AG10803 (cell line): ENCODE results near the gene ADCY5.

Source experiments
- DNase-seq: peaks from one replicate; pipeline ENCODE4 v3.0.0; 2010; ENCODE audit warnings: low read depth
- H3K4me3 ChIP-seq: 2 replicates; pipeline ENCODE4 v1.5.1; 2011; ENCODE audit warnings: mild to moderate bottlenecking, low read length, control low read depth
- TF ChIP-seq, protein P1 (sequence below): conservative IDR thresholded peaks from 2 replicates; pipeline ENCODE4 v1.5.1; 2011; ENCODE audit warnings: mild to moderate bottlenecking, low read length, control low read depth, inconsistent platforms

ADCY5 gene

DNA sequence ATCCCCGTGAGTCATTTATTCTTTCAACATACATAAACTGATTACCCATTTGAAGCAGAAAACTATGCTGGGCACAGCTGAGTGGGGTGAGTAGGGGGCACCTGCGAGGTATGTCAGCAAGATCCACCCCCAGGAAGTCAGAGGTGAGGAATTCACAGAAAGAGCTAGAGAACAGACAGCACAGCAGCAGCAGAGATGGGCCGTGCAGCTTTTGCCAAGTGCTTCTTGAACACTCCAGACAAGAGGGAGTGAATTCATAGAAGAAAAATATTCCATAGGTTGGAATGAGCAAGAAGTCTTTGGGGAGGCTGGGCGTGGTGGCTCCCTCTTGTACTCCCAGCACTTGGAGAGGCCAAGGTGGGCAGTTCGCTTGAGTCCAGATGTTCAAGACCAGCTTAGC, 9.4 kb upstream of the ADCY5 start:
- TF ChIP-seq, protein P1, sequence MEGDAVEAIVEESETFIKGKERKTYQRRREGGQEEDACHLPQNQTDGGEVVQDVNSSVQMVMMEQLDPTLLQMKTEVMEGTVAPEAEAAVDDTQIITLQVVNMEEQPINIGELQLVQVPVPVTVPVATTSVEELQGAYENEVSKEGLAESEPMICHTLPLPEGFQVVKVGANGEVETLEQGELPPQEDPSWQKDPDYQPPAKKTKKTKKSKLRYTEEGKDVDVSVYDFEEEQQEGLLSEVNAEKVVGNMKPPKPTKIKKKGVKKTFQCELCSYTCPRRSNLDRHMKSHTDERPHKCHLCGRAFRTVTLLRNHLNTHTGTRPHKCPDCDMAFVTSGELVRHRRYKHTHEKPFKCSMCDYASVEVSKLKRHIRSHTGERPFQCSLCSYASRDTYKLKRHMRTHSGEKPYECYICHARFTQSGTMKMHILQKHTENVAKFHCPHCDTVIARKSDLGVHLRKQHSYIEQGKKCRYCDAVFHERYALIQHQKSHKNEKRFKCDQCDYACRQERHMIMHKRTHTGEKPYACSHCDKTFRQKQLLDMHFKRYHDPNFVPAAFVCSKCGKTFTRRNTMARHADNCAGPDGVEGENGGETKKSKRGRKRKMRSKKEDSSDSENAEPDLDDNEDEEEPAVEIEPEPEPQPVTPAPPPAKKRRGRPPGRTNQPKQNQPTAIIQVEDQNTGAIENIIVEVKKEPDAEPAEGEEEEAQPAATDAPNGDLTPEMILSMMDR = no peak
- H3K4me3 ChIP-seq = no peak overlapping the region
- DNase-seq = no peak

DNA sequence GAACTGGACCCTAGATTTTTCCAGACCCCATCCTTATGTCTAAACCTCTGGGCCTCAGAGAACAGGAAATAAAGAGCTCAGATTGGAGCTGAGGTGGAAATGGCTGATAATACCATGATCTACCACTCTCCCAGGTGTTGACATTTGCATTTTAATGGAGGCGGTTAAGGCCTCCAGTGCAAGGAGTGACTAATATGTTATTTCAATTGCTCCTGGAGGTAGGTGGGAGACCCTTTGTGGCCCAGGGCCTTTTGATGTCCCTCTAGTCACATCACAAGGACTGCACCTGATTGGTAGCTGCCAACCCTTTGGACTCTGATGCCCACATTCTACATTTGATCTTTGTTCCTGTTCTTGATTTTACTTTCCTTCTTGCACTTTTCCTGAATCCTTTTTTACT, 9.0 kb upstream of the ADCY5 start:
- DNase-seq = no peak
- no peak overlapping the region for H3K4me3 ChIP-seq
- TF ChIP-seq, protein P1 = no peak

DNA sequence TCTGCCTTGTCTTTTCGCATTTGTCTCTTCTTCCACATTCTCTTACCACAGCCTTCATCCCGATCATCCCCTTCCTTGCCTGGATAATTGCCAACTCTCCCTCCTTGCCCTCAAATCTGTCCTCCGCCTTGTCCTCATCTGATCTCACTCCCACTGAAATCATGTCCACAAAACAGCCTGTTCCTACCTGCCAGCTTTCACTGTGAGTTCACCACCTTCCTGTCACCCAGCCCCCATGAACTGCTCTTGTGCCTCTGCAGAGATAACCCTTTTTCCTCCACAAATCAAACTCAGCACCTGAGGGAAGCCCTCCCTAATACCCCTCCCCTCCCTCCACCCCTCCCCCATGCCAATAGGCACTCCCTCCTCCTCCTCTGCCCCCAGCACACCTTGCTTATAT, 4.8 kb upstream of the ADCY5 start:
- TF ChIP-seq, protein P1 = no peak
- no peak for DNase-seq
- H3K4me3 ChIP-seq = no peak overlapping the region

DNA sequence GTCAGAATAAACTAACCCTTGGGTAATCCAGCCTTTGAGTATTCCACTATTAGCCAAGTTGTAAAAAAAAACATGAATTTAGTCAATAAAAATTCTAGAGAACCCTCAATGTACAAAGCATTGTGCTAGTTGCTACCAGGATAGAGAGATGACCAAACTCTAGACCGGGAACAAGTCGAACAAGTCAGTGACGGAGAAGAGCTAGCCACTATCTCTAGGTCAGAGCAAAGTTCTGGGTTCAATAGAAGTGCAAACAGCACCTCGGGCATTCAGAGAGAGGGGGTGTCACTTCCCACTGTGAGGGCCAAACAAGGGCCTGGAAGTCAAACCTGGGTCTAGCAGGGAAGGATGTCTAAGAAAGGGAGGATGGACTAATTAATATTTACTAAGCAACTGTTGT, 2.3 kb upstream of the ADCY5 start:
- DNase-seq = no peak
- H3K4me3 ChIP-seq = no peak overlapping the region
- TF ChIP-seq, protein P1 = no peak

DNA sequence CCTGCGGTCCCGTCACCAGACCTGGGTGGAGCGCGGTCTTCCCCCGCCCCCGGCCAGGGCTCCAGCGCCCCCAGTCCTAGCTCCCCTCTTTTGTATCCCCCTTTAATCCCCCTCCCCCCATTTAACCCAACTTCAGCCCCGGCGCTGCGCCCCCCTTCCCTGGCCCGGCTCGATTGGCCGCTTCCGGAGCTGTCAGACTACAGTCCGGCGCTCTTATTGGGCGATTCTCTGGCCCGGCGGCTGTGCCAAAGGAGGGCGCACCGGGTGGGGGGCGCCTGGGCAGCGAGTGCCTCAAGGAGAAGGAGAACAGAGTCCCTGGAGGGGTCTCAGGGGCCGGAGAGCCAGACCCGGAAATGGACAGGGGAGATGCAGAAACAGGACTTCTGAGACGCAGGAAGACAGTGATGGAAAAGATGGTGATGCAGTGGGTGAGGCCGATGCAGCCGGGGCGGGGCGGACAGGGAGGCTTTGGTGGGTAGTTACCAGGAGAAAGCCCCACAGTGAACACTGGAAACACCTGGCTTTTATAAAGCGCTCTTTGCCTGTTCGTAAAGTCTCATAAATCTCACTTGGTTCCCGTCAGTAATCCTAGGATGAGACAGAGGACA, 1.2 kb upstream of the ADCY5 start:
- DNase-seq = no peak
- peak overlapping the region; percentile 56 for H3K4me3 ChIP-seq
- TF ChIP-seq, protein P1 = no peak

DNA sequence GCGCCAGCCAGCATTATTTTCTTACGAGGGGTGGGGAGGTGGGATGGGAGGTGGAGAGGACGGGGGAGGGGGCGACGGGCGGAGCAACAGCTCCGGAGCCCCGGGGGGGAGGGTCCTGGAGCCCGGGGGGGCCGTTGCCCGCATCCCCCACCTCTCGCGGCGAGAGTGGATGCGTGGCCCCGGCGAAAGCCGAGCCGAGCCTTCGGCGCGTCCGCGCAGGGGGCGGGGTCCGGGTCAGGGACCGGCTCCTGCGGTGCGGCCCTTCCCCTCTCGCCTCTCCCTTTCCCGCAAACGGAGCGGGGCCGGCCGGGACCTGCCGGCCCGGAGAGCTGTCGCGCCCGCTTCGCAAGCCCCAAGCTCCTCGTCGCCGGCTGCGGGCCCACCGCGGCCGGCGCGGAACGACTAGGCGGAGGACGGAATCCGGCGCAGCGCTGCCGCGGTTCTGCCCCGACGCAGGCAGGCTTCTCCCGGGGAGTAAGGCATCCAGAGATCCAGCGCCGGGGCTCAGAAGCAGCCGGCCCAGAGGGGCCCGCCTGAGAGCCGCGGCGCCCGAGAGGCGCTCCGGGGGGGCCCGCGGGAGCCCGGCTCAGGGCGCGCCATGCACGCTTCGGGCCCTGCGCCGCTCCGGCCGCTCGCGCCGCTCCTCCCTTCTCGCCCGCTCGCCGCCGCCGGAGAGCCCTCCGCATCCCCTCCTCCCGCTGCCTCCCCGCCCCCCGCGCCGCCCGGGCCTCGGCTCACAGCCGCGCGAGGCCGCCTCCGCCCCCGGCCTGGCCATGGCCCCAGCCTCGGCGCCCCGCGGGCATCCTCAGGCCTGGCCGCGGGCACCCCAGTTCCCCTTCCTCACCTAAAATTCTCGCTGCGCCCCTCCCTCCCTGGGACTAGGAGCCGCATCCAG, 459 bp upstream of the ADCY5 start:
- TF ChIP-seq, protein P1 = no peak
- peak; percentile 13 for DNase-seq
- H3K4me3 ChIP-seq = peak overlapping the region; percentile 56
